HCT116 (cell line): Measurements from ENCODE around the gene PON3. TPM values are rescaled to one million over a fixed set of nuclear protein-coding genes. Genes with fewer than 3 reads are reported as not detected.

ENCODE experiments used
- ATAC-seq: fragments of 200-7000 bp; cut with Tn5 transposase; 2 replicates; pipeline ENCODE4 v1.9.1; 2020; ENCODE audit warnings: mild to moderate bottlenecking, moderate library complexity
- BruUV-seq: library from RNA; stranded (reverse); fragments of 400-500 nt; replicated peaks from 2 replicates; lab custom pipeline; 2021; lab: Mats Ljungman, UMichigan
- CTCF ChIA-PET: fragments of 300-600 bp; sonication (Branson Sonifier 250); formaldehyde crosslinking; loops from one replicate; lab custom pipeline; 2021; ENCODE audit warnings: antibody characterized with exemption; lab: Charles Lee
- POLR2A ChIA-PET: fragments of 300-600, 350-600 bp; sonication (Branson Sonifier 250); formaldehyde crosslinking; loops from one replicate; lab custom pipeline; 2021; ENCODE audit warnings: antibody characterized with exemption; lab: Charles Lee
- RAD21 ChIA-PET, 2 experiments: fragments of 300-600 bp; sonication (Branson Sonifier 250); formaldehyde crosslinking; loops; one replicate each; lab custom pipeline; 2023; ENCODE audit warnings: low total read pairs in 2 of 2; ENCODE audit not compliant: uncharacterized antibody in 2 of 2, unreplicated experiment in 2 of 2, low non-redundant PET in 1 of 2; lab: Charles Lee
- DNase-seq: peaks from one replicate; pipeline ENCODE4 v3.0.0-alpha.2; 2010; ENCODE audit warnings: low read depth, low spot score
- H2AFZ ChIP-seq: fragments of 200-600 bp; shearing (Covaris generic), sonication (generic); 2 replicates; pipeline ENCODE4 v1.6.1; 2017; ENCODE audit warnings: low read depth, mixed run types, mixed read lengths, antibody characterized with exemption, low read length; ENCODE audit not compliant: poor library complexity, severe bottlenecking
- H3K27ac ChIP-seq: 2 replicates; pipeline ENCODE4 v1.5.1; 2012; ENCODE audit warnings: low read depth, low read length
- H3K27me3 ChIP-seq: fragments of 200-600 bp; sonication (generic); 2 replicates; pipeline ENCODE4 v1.6.1; 2016; ENCODE audit warnings: mixed run types, low read length, mixed read lengths; ENCODE audit not compliant: insufficient read depth
- H3K36me3 ChIP-seq, 2 experiments: fragments of 200-500 bp in 1 of 2; fragments of 200-600 bp in 1 of 2; sonication (Bioruptor generic) in 1 of 2; sonication (generic) in 1 of 2; 2 replicates each; pipeline versions ENCODE4 v1.5.1 to v1.6.1; 2014 to 2016; ENCODE audit warnings: low read length in 2 of 2, inconsistent platforms in 1 of 2, mixed read lengths in 1 of 2, mixed run types in 1 of 2; ENCODE audit not compliant: insufficient read depth in 2 of 2, control insufficient read depth in 1 of 2
- H3K4me1 ChIP-seq, 2 experiments: fragments of 200-600 bp in 1 of 2; sonication (generic) in 1 of 2; 2 replicates each; pipeline versions ENCODE4 v1.5.1 to v1.6.1; 2012 to 2017; ENCODE audit warnings: low read length in 2 of 2, inconsistent platforms in 1 of 2, mild to moderate bottlenecking in 1 of 2, mixed read lengths in 1 of 2, mixed run types in 1 of 2, moderate library complexity in 1 of 2; ENCODE audit not compliant: insufficient read depth in 2 of 2, control insufficient read depth in 1 of 2
- H3K4me2 ChIP-seq: fragments of 200-600 bp; sonication (generic); 2 replicates; pipeline ENCODE4 v1.6.1; 2017; ENCODE audit warnings: mixed run types, low read length, mixed read lengths
- H3K4me3 ChIP-seq, 2 experiments: fragments of 200-600 bp in 1 of 2; sonication (generic) in 1 of 2; replicated peaks in 1 of 2; 2 replicates each; pipeline ENCODE4 v1.5.1; 2011 to 2016; ENCODE audit warnings: low read length in 2 of 2, control low read depth in 1 of 2, low read depth in 1 of 2, mild to moderate bottlenecking in 1 of 2, mixed read lengths in 1 of 2, mixed run types in 1 of 2
- H3K79me2 ChIP-seq: fragments of 200-600 bp; sonication (generic); 2 replicates; pipeline ENCODE4 v1.6.1; 2017; ENCODE audit warnings: mild to moderate bottlenecking, mixed run types, low read length, moderate library complexity, mixed read lengths; ENCODE audit not compliant: insufficient read depth
- H3K9ac ChIP-seq: fragments of 200-600 bp; sonication (generic); 2 replicates; pipeline ENCODE4 v1.6.1; 2016; ENCODE audit warnings: low read length, mixed read lengths
- H3K9me2 ChIP-seq: fragments of 200-600 bp; sonication (generic), shearing (Covaris generic); 2 replicates; pipeline ENCODE4 v1.6.1; 2017; ENCODE audit warnings: mixed run types, mild to moderate bottlenecking, moderate library complexity; ENCODE audit not compliant: insufficient read depth
- H3K9me3 ChIP-seq, 2 experiments: fragments of 200-500 bp in 1 of 2; fragments of 200-600 bp in 1 of 2; sonication (Bioruptor generic) in 1 of 2; sonication (generic) in 1 of 2; 2 replicates each; pipeline ENCODE4 v1.6.1; 2014 to 2017; ENCODE audit warnings: low read length in 2 of 2, mixed read lengths in 2 of 2, inconsistent platforms in 1 of 2, low read depth in 1 of 2, mild to moderate bottlenecking in 1 of 2, mixed run types in 1 of 2, moderate library complexity in 1 of 2; ENCODE audit not compliant: control insufficient read depth in 1 of 2, insufficient read depth in 1 of 2
- H4K20me1 ChIP-seq: fragments of 200-600 bp; sonication (generic), shearing (Covaris generic); 2 replicates; pipeline ENCODE4 v1.6.1; 2017; ENCODE audit warnings: mixed run types, mild to moderate bottlenecking, moderate library complexity; ENCODE audit not compliant: insufficient read depth
- CBX3 ChIP-seq: IDR thresholded peaks from 2 replicates; pipeline ENCODE4 v1.6.1; 2012; ENCODE audit warnings: low read depth
- CEBPB ChIP-seq: IDR thresholded peaks from 2 replicates; pipeline ENCODE4 v1.6.1; 2012; ENCODE audit warnings: low read depth
- EGR1 ChIP-seq: IDR thresholded peaks from 2 replicates; pipeline ENCODE4 v1.6.1; 2012; ENCODE audit warnings: low read depth
- ELF1 ChIP-seq: IDR thresholded peaks from 2 replicates; pipeline ENCODE4 v1.6.1; 2012; ENCODE audit warnings: low read depth, borderline replicate concordance
- EZH2 ChIP-seq: fragments of 200-600 bp; sonication (generic); IDR thresholded peaks from 2 replicates; pipeline ENCODE4 v1.6.1; 2017; ENCODE audit warnings: antibody characterized with exemption, mixed run types
- EZH2phosphoT487 ChIP-seq: fragments of 200-600 bp; IDR thresholded peaks from 2 replicates; pipeline ENCODE4 v1.6.1; 2018; ENCODE audit warnings: antibody characterized with exemption, borderline replicate concordance
- FOSL1 ChIP-seq: IDR thresholded peaks from 2 replicates; pipeline ENCODE4 v1.6.1; 2012; ENCODE audit warnings: low read depth
- JUND ChIP-seq: IDR thresholded peaks from 2 replicates; pipeline ENCODE4 v1.6.1; 2012
- POLR2A ChIP-seq: IDR thresholded peaks from 2 replicates; pipeline ENCODE4 v1.7.0; 2011; ENCODE audit warnings: borderline replicate concordance; ENCODE audit not compliant: insufficient read depth, insufficient read length; ENCODE audit errors: extremely low read depth
- RAD21 ChIP-seq: IDR thresholded peaks from 2 replicates; pipeline ENCODE4 v1.6.1; 2012; ENCODE audit warnings: low read depth, mild to moderate bottlenecking
- REST ChIP-seq: IDR thresholded peaks from 2 replicates; pipeline ENCODE4 v1.6.1; 2012; ENCODE audit warnings: low read depth
- SP1 ChIP-seq: IDR thresholded peaks from 2 replicates; pipeline ENCODE4 v1.6.1; 2012; ENCODE audit warnings: low read depth
- SRF ChIP-seq: IDR thresholded peaks from 2 replicates; pipeline ENCODE4 v1.6.1; 2012; ENCODE audit warnings: low read depth
- TCF7L2 ChIP-seq: IDR thresholded peaks from 2 replicates; pipeline ENCODE4 v1.7.0; 2011; ENCODE audit warnings: borderline replicate concordance, inconsistent platforms; ENCODE audit not compliant: insufficient read depth, insufficient read length; ENCODE audit errors: extremely low read depth
- YY1 ChIP-seq: IDR thresholded peaks from 2 replicates; pipeline ENCODE4 v1.6.1; 2011; ENCODE audit warnings: low read length, low read depth, moderate library complexity, mild to moderate bottlenecking; ENCODE audit not compliant: insufficient replicate concordance; ENCODE audit errors: extremely low read depth
- ZFX ChIP-seq: fragments of 450-650 bp; IDR thresholded peaks from 2 replicates; pipeline ENCODE4 v1.6.1; 2017
- ZNF274 ChIP-seq: fragments of 200-500 bp; sonication (Bioruptor generic); IDR thresholded peaks from 2 replicates; pipeline ENCODE4 v1.6.1; 2014; ENCODE audit warnings: mild to moderate bottlenecking, low read depth, low read length, inconsistent platforms
- intact Hi-C: fragments of 100-400 bp; cut with micrococcal nuclease; formaldehyde crosslinking; loops from 2 replicates; pipeline ENCODE4 v1.10.0; 2022
- total RNA-seq: library from RNA; stranded (reverse); gene quantifications from one replicate; pipeline ENCODE4 v1.2.1, GENCODE V29; 2021; ENCODE audit not compliant: unreplicated experiment
- TF ChIP-seq, protein P1 (sequence below), 3 experiments: fragments of 200-600 bp in 1 of 3; sonication (generic) in 1 of 3; IDR thresholded peaks in 2 of 3; conservative IDR thresholded peaks in 1 of 3; 2 replicates each; pipeline ENCODE4 v1.5.1; 2012 to 2017; ENCODE audit warnings: low read depth in 2 of 3, low read length in 2 of 3, antibody characterized with exemption in 1 of 3, borderline replicate concordance in 1 of 3, control low read depth in 1 of 3, mild to moderate bottlenecking in 1 of 3, mixed read lengths in 1 of 3, mixed run types in 1 of 3, moderate library complexity in 1 of 3; ENCODE audit not compliant: insufficient read depth in 1 of 3
- TF ChIP-seq, protein P2 (sequence below): IDR thresholded peaks from 2 replicates; pipeline ENCODE4 v1.6.1; 2012
- TF ChIP-seq, protein P3 (sequence below): IDR thresholded peaks from 2 replicates; pipeline ENCODE4 v1.6.1; 2011; ENCODE audit warnings: mild to moderate bottlenecking, low read length, moderate library complexity; ENCODE audit not compliant: insufficient replicate concordance; ENCODE audit errors: extremely low read depth

Gene PON3
- total RNA-seq, 1 experiment from 2014 or later: 2.6 TPM

DNA sequence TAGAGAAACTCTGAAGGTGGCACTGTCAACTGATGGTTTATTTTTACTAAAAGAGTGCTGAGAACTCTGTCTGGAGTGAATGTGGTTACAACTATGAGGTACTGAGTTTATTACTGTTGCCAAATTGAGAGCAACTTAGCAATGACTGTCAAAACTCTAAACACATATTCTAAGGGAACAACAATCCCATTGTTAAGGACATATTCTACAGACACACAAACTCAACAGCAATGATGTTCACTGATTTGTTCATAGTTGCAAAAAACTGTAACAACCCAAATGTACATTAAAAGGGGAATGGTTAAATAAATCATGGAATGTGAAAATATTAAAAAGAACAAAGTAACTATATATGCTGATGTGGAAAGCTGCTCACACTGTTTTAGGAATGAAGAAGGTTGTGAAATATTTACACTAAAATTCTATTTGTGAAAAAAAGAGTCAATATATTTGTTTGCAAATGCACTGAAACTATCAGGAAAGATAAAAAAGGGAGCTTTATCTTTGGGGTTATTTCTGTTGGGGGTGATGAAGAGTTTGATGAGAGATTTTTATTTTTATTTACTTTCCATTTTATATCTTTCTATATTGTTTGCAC lies 25.8 kb upstream of the PON3 start:
- H3K9me2 ChIP-seq: no peaks in the 10 kb centered on the region
- ChIA-PET POLR2A (no interaction called here), CTCF (no interaction called here), RAD21 (no interaction called here)
- no TSS peak for BruUV-seq
- intact Hi-C loops: no loop called here
- peaks cover 4 to 5% of the 10 kb centered on the region in 2 experiments; a peak in 2 of 4 replicates for H3K4me1 ChIP-seq
- no peaks in the 10 kb centered on the region; a peak in 1 of 4 replicates for H3K36me3 ChIP-seq
- TF ChIP-seq ZNF274 (no peak), JUND (no peak), YY1 (no peak), RAD21 (no peak), CEBPB (no peak), ZFX (no peak), REST (no peak), SP1 (no peak), TCF7L2 (no peak), ELF1 (no peak), SRF (no peak), EZH2phosphoT487 (no peak), EZH2 (no peak), EGR1 (no peak), CBX3 (no peak), POLR2A (no peak), FOSL1 (no peak)
- TF ChIP-seq, protein P1, sequence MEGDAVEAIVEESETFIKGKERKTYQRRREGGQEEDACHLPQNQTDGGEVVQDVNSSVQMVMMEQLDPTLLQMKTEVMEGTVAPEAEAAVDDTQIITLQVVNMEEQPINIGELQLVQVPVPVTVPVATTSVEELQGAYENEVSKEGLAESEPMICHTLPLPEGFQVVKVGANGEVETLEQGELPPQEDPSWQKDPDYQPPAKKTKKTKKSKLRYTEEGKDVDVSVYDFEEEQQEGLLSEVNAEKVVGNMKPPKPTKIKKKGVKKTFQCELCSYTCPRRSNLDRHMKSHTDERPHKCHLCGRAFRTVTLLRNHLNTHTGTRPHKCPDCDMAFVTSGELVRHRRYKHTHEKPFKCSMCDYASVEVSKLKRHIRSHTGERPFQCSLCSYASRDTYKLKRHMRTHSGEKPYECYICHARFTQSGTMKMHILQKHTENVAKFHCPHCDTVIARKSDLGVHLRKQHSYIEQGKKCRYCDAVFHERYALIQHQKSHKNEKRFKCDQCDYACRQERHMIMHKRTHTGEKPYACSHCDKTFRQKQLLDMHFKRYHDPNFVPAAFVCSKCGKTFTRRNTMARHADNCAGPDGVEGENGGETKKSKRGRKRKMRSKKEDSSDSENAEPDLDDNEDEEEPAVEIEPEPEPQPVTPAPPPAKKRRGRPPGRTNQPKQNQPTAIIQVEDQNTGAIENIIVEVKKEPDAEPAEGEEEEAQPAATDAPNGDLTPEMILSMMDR (IDR thresholded peaks at IDR 0.05 in 2 of 3, conservative IDR thresholded peaks at IDR 0.05 in 1 of 3; ENCODE audit: borderline replicate concordance in 1 of 3, insufficient read depth in 1 of 3, low read depth in 2 of 3, low read length in 2 of 3): no peak
- TF ChIP-seq, protein P2, sequence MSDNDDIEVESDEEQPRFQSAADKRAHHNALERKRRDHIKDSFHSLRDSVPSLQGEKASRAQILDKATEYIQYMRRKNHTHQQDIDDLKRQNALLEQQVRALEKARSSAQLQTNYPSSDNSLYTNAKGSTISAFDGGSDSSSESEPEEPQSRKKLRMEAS: no peak
- TF ChIP-seq, protein P3, sequence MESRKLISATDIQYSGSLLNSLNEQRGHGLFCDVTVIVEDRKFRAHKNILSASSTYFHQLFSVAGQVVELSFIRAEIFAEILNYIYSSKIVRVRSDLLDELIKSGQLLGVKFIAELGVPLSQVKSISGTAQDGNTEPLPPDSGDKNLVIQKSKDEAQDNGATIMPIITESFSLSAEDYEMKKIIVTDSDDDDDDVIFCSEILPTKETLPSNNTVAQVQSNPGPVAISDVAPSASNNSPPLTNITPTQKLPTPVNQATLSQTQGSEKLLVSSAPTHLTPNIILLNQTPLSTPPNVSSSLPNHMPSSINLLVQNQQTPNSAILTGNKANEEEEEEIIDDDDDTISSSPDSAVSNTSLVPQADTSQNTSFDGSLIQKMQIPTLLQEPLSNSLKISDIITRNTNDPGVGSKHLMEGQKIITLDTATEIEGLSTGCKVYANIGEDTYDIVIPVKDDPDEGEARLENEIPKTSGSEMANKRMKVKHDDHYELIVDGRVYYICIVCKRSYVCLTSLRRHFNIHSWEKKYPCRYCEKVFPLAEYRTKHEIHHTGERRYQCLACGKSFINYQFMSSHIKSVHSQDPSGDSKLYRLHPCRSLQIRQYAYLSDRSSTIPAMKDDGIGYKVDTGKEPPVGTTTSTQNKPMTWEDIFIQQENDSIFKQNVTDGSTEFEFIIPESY: no peak
- H3K27ac ChIP-seq: no peak overlapping the region
- ATAC-seq: no peak
- peaks cover 4% of the 10 kb centered on the region; the same call in 1 of the 2 replicates for H3K79me2 ChIP-seq
- no peaks in the 10 kb centered on the region for H4K20me1 ChIP-seq
- DNase-seq: no peak
- no peak overlapping the region for H3K4me3 ChIP-seq
- no peak overlapping the region for H3K9ac ChIP-seq
- H3K4me2 ChIP-seq: no peak overlapping the region
- no peaks in the 10 kb centered on the region for H3K9me3 ChIP-seq
- no peak overlapping the region for H2AFZ ChIP-seq
- H3K27me3 ChIP-seq: no peaks in the 10 kb centered on the region
